DOHH2 (cell line): Measurements from ENCODE around the gene MEA1.

Experiments
- CTCF ChIP-seq: fragments of 200-600 bp; sonication (generic); IDR thresholded peaks from one replicate; pipeline ENCODE4 v1.5.1; 2014; ENCODE audit warnings: antibody characterized with exemption, mild to moderate bottlenecking, low read depth, low read length; ENCODE audit not compliant: poor library complexity, severe bottlenecking
- EZH2phosphoT487 ChIP-seq: fragments of 200-600 bp; sonication (generic); IDR thresholded peaks from 2 replicates; pipeline ENCODE4 v1.6.1; 2017; ENCODE audit warnings: borderline replicate concordance, mild to moderate bottlenecking, antibody characterized with exemption, low read length, moderate library complexity, mixed read lengths

GRCh38 chr6:43021270-43022047 lies 7.7 kb upstream of the MEA1 start, which contains the start of gene RRP36:
- TF ChIP-seq CTCF (no peak), EZH2phosphoT487 (no peak)
